Measurements from ENCODE around the gene N4BP2L2.

DNA sequence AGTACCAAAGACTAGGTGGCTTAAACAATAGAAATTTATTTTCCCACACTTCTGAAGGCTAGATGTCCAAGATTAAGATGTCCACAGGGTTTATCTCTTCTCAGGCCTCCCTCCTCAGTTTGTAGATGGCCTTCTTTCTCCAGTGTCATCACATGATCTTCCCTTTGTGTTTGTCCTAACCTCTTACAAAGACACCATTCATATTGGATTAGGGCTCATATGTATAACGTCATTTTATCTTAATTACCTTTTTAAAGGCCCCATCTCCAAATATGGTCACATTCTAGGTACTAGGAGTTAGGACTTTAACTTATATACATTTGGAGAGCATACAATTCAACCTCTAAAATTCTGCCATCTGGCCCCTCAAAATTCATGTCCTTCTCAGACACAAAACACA lies 34.3 kb downstream of the N4BP2L2 start:
- TF ChIP-seq, protein P1, sequence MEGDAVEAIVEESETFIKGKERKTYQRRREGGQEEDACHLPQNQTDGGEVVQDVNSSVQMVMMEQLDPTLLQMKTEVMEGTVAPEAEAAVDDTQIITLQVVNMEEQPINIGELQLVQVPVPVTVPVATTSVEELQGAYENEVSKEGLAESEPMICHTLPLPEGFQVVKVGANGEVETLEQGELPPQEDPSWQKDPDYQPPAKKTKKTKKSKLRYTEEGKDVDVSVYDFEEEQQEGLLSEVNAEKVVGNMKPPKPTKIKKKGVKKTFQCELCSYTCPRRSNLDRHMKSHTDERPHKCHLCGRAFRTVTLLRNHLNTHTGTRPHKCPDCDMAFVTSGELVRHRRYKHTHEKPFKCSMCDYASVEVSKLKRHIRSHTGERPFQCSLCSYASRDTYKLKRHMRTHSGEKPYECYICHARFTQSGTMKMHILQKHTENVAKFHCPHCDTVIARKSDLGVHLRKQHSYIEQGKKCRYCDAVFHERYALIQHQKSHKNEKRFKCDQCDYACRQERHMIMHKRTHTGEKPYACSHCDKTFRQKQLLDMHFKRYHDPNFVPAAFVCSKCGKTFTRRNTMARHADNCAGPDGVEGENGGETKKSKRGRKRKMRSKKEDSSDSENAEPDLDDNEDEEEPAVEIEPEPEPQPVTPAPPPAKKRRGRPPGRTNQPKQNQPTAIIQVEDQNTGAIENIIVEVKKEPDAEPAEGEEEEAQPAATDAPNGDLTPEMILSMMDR (IDR thresholded peaks at IDR 0.05), result no peak
- TF ChIP-seq POLR2A (IDR thresholded peaks at IDR 0.05), result no peak
- TF ChIP-seq POLR2AphosphoS5 (IDR thresholded peaks at IDR 0.05), result no peak

Data from stomach (tissue), 4 donors.